HG02571 (cell line): ENCODE measurements around the gene TRIM32.
A peak's percentile ranks its signal among the peaks of the same experiment; 100 is the strongest.

Experiments used
- ATAC-seq: cut with Tn5 transposase; IDR thresholded peaks from one replicate; pipeline ENCODE4 v1.9.1; 2021; ENCODE audit warnings: mild to moderate bottlenecking, moderate library complexity; ENCODE audit not compliant: unreplicated experiment

Gene TRIM32

DNA sequence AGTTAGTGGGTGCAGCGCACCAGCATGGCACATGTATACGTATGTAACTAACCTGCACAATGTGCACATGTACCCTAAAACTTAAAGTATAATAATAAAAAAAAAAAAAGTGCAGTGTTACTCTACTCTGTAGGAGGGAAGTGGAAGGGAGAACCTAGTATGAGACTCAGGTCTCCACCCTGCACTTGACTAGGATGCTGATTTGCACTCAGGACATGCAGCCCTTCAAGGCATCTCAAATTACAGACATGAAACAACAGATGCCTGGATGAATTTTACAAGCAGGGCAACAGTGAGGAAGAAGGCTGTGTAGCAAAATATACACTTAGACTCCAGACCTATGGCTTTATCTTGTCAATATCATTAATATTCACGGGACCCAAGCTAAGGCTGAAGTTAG lies 16.5 kb downstream of the TRIM32 start:
- no peak for ATAC-seq

DNA sequence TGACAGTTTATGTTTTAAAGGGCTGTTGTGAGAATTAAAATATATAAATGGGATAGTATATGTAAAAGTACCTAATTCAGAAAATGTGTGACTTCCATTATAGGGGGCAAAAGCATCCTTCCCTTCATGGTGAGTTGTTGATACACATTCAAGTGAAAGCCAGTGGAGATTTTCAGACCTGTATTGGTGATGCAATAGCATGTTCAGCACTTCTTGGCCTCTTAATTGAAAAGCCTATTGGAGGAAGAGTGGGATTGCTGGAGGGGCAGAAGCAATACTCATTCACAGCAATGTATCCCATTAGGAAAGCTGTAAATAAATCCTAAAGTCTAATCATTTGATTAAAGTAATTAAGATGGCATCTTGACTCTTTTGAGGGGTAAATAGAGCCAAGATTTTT lies 17.4 kb downstream of the TRIM32 start:
- ATAC-seq = no peak

DNA sequence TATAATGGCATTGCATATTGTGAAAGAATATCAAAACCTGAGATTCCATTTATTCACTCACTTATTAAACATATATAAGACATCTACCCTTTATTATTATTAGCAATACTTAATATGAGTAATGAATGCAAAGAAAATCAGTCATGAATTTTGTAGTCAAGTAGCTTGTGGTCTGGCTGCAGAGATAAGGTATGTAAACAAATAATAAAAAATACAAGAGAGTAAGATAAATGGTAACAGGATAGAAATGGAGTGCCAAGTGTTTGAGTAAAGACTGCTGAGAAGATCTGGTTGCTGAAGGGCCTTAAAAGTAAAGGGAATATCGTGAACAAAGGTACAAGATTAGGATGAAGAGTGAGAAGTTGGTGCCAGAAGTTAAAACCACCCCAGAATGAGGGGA lies 18.4 kb downstream of the TRIM32 start:
- ATAC-seq = no peak

DNA sequence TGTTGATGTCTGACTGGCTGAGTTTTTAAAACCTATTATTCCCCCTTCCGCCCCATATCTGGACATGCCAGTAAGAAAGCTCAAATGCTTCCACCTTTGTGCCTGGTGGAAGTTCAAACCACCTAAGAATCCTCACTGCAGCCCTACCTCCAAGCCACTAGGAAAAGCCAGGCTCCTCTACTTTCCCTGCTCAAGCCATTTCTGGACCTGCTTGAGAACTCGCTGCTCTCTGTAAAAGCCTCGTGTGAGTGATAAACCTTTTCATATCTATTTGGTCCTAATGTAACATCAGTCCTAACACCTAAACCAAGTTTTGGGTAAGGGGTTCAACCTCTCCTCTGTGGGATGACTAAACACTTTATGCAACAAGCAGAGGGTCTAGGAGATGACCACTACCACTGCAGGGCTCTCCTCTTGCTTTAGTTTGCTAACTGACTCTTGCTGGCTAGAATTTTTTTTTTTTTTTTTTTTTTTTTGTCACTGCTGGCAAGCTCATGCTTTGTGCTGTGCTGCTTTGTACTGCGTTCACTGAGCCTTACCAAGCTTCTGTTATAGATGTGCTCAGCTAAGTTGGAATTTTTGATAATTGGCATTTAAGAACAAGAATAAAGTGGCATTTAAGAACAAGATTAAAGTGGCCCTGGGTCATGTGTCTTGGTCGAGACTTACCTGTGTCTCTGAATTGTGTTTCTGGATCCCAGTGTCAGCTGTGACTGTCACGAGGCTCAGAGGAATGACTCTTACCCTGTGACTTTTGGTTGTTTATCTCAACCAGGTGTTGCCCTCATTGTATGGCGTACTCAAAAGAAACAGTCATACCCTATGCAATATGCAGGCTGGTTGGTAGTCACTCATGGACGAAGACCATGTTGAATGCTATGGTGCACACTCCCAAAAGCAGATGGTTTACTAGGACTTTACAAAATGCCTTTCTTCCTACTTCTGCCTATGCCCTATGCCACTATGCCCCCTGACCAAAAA lies 19.5 kb downstream of the TRIM32 start:
- ATAC-seq = no peak

DNA sequence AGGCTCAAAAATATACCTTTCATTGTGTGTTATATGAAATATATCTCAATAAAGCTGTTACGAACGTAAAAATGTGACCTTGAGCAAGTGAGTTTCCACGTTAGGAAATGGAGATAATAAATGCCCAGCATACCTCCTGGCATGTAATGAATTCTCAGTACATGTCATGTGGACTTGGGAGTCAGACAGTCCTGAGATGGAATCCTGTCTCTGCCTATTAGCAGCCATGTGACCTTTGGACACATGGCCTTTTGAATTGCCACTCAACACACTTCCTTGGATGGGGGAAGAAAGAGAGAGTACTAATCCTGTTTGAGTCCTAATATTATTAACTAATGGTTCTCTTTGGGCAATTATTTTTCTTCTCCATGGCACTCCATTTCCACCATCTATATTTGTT lies 25.7 kb downstream of the TRIM32 start:
- no peak for ATAC-seq

DNA sequence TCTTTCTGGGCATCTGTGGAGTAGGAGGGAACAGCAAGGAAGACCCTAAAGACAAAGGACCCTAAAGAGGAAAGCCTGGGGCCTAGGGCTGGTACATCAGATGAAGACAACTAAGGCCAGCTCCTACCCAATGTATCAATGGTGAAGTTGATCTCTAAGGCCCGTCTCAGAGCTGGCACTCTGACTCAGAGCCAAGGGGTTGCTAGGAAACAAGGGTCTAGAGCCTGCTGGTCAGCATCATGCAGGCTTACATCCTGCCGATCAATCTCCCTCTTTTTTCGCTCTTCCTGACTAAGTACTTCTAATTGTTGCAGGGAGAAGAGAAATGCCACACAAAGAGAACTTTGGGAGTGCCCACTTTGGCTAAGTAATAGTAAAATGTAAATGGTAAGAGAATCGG lies 26.2 kb downstream of the TRIM32 start:
- ATAC-seq = no peak

DNA sequence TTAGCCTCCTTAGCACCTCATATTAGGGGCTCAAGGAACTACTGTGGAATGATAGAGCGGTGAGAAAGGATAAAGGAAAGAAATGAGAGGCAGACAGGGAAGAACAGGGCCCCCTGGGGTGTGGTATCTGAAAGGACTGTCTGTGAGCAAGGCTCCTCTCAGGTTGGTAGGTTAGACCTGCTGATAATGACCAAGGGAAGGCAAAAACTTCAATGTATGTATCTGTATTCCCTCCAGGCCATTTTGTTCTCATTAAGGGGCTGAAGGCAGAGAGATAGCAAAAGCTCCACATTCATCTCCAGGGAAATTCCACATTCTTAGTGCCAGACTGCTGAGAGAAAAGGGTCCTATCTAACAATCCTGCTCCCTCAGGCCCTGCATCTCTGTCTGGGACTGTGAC lies 28.6 kb downstream of the TRIM32 start:
- ATAC-seq = no peak

DNA sequence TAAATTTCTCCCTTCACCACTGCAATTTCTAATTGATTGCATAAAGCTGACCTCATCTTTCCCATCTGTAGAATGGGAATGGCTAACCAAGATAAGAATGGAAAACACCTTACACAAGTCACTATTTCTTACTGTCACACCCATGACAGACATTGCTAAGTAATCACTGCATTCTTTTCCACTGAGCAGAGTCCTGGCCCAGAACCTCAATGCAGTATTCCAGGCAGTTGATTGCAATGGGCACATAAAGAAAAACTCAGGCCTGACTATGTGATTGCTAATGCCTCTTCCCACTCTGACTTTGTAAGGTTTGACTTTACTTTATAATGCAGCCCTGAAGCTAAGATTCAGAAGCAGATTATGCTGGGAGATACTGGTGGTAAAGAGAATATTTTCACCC lies 29.3 kb downstream of the TRIM32 start:
- ATAC-seq = no peak

DNA sequence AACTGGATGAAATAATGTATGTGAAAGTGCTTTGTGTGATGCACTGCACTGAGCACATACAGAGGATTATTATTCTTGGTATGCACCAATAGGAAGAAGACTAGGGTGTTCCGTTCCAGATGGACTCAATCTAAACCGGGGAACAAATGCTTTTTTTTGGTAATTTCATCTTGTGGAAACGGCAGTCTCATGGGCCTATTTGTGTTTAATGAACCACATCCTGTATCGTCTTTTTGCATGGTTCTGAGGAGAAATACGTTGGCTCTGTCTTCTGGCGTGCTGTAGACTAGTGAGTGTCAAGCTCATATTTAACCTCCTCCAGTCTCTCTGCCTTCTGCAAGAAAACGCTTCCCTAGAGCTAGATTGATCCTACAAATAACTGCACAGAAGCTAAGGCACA lies 30.0 kb downstream of the TRIM32 start:
- no peak for ATAC-seq

DNA sequence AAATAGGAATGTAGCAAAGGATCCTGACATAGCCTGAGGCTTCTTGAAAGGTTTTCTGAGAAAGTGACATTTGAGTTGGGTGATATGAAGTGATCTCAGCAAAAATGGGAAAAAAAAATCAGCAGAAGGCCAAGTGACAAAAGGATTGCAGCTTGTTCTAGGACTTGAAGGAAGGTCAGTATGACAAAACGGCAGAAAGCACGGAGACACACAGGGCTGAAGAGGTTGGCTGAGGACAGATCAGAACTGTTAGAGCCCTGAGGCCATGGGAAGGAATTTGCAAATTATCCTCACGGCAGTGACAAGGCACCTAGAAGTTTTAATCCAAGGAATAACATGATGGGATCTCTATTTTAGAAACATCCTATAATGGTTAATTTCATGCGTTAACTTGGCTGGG lies 31.0 kb downstream of the TRIM32 start:
- no peak for ATAC-seq

DNA sequence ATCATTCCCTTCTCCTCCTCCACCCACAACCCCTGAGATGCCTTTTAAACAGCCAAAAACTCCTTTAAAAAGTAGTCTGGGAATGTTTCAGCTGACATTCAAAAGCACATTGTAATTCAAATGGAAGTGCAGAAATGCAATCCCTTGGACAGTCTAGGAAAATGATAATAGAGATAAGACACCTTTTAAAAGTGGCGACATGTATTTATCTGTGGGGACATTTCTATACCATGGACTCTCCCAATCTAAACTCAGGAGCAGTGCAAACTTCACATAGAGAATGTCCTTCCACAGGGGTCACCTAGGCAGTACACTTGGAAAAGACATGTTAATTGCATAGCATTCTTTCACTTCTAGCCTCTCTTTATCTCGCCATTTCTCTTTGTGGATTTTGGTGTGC lies 33.0 kb downstream of the TRIM32 start:
- no peak for ATAC-seq

DNA sequence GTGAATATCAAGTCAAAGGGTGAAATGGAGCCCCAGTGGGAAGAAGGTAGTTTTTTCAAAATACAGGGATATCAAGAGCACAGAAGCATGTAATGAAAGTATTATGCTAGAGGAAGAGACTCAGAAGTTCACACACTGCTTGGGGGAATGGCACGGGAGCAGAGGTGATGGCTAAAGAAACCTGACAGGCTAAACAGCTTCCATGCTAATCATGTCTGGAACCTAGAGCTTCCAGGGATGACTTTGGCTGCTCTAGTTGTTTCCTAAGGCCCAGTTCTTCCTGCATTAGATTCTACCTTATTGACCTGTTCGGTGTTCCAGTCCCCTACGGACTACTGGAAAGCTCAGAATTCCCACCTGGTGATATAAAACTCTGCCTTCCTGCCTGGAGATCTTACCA lies 34.3 kb downstream of the TRIM32 start:
- no peak for ATAC-seq

DNA sequence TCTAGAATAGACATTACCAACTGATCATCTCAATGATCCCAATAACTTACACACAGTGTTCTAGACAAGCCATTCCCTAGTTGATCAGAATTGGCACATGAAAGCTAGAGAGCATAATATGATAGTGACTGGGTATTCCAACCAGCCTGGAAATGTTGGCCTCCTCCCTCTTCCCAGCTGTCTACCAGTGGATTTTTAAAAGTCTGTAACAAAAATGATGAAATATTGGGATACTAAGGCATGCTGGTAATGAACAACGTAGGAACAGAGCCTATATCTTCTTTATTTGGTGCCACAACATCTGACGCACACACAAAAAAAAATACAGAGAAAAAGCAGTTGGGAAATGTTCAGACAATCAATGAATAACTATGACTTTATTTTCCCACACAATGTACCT lies 34.8 kb downstream of the TRIM32 start:
- ATAC-seq = no peak

DNA sequence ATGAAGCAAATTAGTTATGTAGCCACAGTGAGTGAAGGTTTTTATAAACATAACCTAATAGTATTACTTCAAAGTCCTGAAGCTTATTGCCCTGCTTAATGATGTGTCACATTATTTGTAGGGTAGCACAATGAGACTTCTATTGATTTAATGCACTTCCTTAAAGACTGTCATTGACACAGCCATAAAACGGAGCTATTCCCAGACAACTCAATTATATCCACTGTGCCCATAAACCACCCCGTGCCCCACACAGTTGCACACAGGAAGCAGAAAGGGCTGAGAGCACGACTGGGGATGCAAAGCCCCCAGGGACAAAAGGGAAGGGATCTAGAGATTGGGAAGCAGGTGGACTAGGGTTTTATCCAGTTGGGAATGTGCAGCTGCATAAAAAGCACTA lies 37.0 kb downstream of the TRIM32 start:
- ATAC-seq = no peak

DNA sequence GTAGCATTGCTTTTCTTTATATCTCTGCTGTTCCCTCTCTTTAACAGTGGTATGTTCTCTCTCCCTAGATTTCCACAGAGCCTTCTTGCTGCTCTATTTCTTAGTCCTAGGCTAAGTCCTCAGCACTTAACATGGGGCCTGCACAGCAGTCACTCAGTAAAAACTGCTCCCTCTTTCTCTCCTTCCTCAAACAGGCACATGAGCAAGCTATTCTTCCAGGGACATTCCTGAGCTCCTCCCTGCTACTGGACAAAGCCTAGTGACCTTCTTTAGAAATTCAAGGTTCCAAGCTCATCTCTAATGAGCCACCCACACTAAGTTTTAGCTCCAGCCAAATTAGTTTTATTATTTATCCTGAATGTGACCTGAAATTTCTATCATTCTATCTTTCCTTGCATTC lies 39.5 kb downstream of the TRIM32 start:
- ATAC-seq = no peak

DNA sequence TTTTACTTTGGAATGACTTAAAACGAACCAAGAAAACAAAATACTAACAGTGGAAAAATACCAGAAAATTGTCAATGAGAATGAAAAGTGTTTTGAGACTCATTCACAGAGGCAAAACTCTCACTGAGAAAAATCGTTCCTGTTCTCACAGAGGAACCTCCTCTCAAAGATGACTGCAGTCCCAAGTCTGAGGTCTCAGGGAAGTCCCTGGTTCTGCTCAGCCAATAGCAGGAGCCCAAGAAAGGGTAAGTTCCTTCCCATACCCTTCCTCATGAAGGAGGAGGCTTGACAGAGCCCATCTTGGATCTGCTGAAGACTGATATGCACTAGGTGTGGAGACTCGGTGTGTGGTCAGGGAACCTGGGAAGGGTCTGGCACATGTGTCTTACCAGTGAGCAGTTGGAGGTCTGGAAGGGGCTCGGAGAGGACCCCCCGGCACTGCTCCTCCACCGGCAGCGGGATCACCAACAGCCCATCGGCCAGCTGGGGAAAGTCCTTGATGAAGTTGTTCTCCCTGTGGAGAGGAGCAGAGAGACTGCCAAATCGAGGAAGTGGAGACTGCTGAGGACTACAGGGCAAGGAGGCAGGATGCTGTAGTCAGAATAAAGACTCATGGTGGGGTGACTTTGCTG lies 46.0 kb downstream of the TRIM32 start:
- no peak for ATAC-seq

DNA sequence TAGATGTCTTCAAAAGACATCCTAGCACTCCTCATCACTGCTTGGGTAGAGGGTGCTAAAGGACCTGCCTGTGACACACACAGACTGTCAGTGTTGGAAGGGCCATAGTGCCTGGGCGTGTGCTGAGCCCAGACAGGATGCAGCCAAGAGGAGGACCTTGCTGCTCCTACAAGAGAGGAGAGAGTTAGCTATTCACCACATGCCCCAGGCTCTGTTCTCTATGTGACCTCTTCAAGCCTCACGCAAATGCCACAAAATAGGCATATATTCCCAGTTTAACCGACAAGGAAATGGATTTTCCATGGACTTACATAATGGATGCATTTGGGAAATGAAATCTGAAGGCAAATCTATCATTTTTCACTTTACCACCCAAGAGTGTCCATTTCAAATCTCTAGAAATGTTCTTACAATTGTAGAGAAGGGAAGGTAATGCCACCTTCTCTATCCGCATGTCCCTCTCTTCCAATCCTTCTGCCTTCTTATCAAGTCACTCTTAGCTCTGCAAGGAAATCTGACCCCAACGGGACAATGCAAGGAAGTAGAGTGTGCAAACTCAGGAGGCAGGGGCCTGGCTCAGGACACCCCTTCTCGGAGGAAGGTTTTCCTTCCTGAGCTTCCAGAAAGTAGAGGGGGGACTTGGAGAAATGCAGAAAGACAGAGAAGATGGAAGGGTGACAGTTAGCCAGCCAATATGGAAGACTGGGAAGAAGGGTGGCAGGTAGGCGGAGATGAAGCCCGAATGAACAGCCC lies 49.5 kb downstream of the TRIM32 start:
- ATAC-seq = no peak

DNA sequence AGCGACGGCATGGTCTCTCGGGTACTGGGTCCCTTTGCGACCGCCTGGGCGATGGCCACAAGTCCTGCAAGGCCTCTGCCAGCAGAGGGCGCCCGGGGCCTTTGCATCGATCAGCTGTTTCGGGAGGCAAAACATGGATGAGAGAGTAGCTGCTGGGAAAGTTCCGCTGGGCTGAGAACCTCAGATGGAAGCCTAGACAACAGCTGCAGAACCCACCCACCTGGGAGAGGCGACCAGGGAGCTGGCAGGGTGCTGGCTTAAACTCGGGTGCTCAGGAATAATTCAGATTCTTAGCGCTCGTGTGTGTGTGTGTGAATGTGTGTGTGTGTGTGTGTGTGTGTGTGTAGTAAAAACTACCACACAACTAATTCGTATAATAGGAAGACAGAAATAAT lies 50.0 kb downstream of the TRIM32 start:
- peak; percentile 74 for ATAC-seq

DNA sequence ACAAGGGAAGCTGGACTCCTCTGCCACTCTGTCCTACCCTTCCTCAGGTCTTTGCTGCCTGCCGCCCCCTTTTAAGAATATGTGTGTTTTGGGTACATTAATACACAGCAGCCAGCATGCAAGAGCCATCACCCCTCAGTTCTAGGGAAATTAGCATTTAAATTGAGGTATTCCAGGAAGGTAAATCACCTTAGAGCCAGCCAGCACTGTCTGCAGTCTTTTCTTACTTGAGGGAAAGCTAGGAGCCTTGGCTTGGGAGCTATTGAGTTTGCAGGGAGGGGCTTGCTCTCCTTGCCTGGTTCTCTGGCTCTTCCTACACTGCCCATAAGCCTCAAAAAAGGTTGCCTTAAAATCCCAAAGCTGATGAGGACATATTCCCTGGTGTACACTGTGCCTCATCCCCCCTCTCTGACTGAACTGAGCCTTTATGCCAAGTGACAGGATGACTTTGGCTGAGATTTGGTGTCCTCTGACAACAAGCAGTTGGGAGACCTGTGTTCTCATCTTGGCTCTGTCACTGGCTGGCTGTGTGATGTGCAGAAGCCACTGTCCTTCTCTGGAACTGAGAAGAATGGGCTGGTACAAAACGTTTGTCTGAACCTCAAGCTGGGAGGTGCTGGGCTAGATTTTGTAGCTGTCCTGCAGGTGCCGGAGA lies 54.1 kb downstream of the TRIM32 start:
- ATAC-seq = no peak

DNA sequence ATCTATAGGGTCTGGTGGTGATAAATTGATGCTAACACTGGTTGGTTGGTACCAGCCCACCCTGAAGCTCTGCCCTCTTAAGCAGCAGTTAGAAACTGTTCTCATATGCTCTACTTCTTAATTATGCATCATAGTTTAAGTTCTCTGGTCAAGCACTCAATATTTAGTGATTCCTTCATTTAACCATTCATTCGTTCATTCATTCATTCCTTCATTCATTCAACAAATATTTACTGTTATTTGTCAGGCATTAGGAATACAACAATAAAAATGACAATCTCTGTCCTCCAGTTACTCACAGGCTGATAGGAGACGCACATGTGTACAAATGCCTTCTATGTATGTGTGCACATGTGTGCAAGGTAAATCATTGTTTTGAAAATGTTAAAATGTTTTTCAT lies 54.6 kb downstream of the TRIM32 start:
- no peak for ATAC-seq

DNA sequence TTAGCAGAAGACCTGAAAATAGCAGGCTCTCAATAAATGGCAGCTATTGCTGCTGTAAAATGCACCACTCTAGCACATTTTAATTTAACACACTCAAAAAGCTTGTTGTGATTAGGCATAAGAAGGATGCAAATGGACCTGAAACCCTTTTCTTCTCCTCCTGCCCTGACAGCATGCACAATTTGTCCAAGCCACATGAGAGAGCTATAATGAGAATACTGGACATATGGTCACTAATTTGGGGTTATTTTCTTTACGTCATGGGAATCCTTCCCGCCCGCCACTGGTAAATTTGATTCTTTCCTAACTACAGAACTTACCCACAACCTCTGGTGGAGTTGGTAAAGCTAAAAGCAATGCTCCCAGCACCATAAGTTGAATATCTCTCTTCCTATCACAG lies 62.1 kb downstream of the TRIM32 start:
- no peak for ATAC-seq
